HCT116 (cell line): ENCODE data around the gene PAQR7. TPM values are rescaled to one million over a fixed set of nuclear protein-coding genes. Genes with fewer than 3 reads are reported as not detected.

Experiments used
- ATAC-seq: fragments of 200-7000 bp; cut with Tn5 transposase; 2 replicates; pipeline ENCODE4 v1.9.1; 2020; ENCODE audit warnings: mild to moderate bottlenecking, moderate library complexity
- BruUV-seq: library from RNA; stranded (reverse); fragments of 400-500 nt; replicated peaks from 2 replicates; lab custom pipeline; 2021; lab: Mats Ljungman, UMichigan
- CTCF ChIA-PET: fragments of 300-600 bp; sonication (Branson Sonifier 250); formaldehyde crosslinking; loops from one replicate; lab custom pipeline; 2021; ENCODE audit warnings: antibody characterized with exemption; lab: Charles Lee
- POLR2A ChIA-PET: fragments of 300-600, 350-600 bp; sonication (Branson Sonifier 250); formaldehyde crosslinking; loops from one replicate; lab custom pipeline; 2021; ENCODE audit warnings: antibody characterized with exemption; lab: Charles Lee
- RAD21 ChIA-PET, 2 experiments: fragments of 300-600 bp; sonication (Branson Sonifier 250); formaldehyde crosslinking; loops; one replicate each; lab custom pipeline; 2023; ENCODE audit warnings: low total read pairs in 2 of 2; ENCODE audit not compliant: uncharacterized antibody in 2 of 2, unreplicated experiment in 2 of 2, low non-redundant PET in 1 of 2; lab: Charles Lee
- DNase-seq: peaks from one replicate; pipeline ENCODE4 v3.0.0-alpha.2; 2010; ENCODE audit warnings: low read depth, low spot score
- H2AFZ ChIP-seq: fragments of 200-600 bp; shearing (Covaris generic), sonication (generic); 2 replicates; pipeline ENCODE4 v1.6.1; 2017; ENCODE audit warnings: low read depth, mixed run types, mixed read lengths, antibody characterized with exemption, low read length; ENCODE audit not compliant: poor library complexity, severe bottlenecking
- H3K27ac ChIP-seq: 2 replicates; pipeline ENCODE4 v1.5.1; 2012; ENCODE audit warnings: low read depth, low read length
- H3K27me3 ChIP-seq: fragments of 200-600 bp; sonication (generic); 2 replicates; pipeline ENCODE4 v1.6.1; 2016; ENCODE audit warnings: mixed run types, low read length, mixed read lengths; ENCODE audit not compliant: insufficient read depth
- H3K36me3 ChIP-seq, 2 experiments: fragments of 200-500 bp in 1 of 2; fragments of 200-600 bp in 1 of 2; sonication (Bioruptor generic) in 1 of 2; sonication (generic) in 1 of 2; 2 replicates each; pipeline versions ENCODE4 v1.5.1 to v1.6.1; 2014 to 2016; ENCODE audit warnings: low read length in 2 of 2, inconsistent platforms in 1 of 2, mixed read lengths in 1 of 2, mixed run types in 1 of 2; ENCODE audit not compliant: insufficient read depth in 2 of 2, control insufficient read depth in 1 of 2
- H3K4me1 ChIP-seq, 2 experiments: fragments of 200-600 bp in 1 of 2; sonication (generic) in 1 of 2; 2 replicates each; pipeline versions ENCODE4 v1.5.1 to v1.6.1; 2012 to 2017; ENCODE audit warnings: low read length in 2 of 2, inconsistent platforms in 1 of 2, mild to moderate bottlenecking in 1 of 2, mixed read lengths in 1 of 2, mixed run types in 1 of 2, moderate library complexity in 1 of 2; ENCODE audit not compliant: insufficient read depth in 2 of 2, control insufficient read depth in 1 of 2
- H3K4me2 ChIP-seq: fragments of 200-600 bp; sonication (generic); 2 replicates; pipeline ENCODE4 v1.6.1; 2017; ENCODE audit warnings: mixed run types, low read length, mixed read lengths
- H3K4me3 ChIP-seq, 2 experiments: fragments of 200-600 bp in 1 of 2; sonication (generic) in 1 of 2; replicated peaks in 1 of 2; 2 replicates each; pipeline ENCODE4 v1.5.1; 2011 to 2016; ENCODE audit warnings: low read length in 2 of 2, control low read depth in 1 of 2, low read depth in 1 of 2, mild to moderate bottlenecking in 1 of 2, mixed read lengths in 1 of 2, mixed run types in 1 of 2
- H3K79me2 ChIP-seq: fragments of 200-600 bp; sonication (generic); 2 replicates; pipeline ENCODE4 v1.6.1; 2017; ENCODE audit warnings: mild to moderate bottlenecking, mixed run types, low read length, moderate library complexity, mixed read lengths; ENCODE audit not compliant: insufficient read depth
- H3K9ac ChIP-seq: fragments of 200-600 bp; sonication (generic); 2 replicates; pipeline ENCODE4 v1.6.1; 2016; ENCODE audit warnings: low read length, mixed read lengths
- H3K9me2 ChIP-seq: fragments of 200-600 bp; sonication (generic), shearing (Covaris generic); 2 replicates; pipeline ENCODE4 v1.6.1; 2017; ENCODE audit warnings: mixed run types, mild to moderate bottlenecking, moderate library complexity; ENCODE audit not compliant: insufficient read depth
- H3K9me3 ChIP-seq, 2 experiments: fragments of 200-500 bp in 1 of 2; fragments of 200-600 bp in 1 of 2; sonication (Bioruptor generic) in 1 of 2; sonication (generic) in 1 of 2; 2 replicates each; pipeline ENCODE4 v1.6.1; 2014 to 2017; ENCODE audit warnings: low read length in 2 of 2, mixed read lengths in 2 of 2, inconsistent platforms in 1 of 2, low read depth in 1 of 2, mild to moderate bottlenecking in 1 of 2, mixed run types in 1 of 2, moderate library complexity in 1 of 2; ENCODE audit not compliant: control insufficient read depth in 1 of 2, insufficient read depth in 1 of 2
- H4K20me1 ChIP-seq: fragments of 200-600 bp; sonication (generic), shearing (Covaris generic); 2 replicates; pipeline ENCODE4 v1.6.1; 2017; ENCODE audit warnings: mixed run types, mild to moderate bottlenecking, moderate library complexity; ENCODE audit not compliant: insufficient read depth
- CBX3 ChIP-seq: IDR thresholded peaks from 2 replicates; pipeline ENCODE4 v1.6.1; 2012; ENCODE audit warnings: low read depth
- EGR1 ChIP-seq: IDR thresholded peaks from 2 replicates; pipeline ENCODE4 v1.6.1; 2012; ENCODE audit warnings: low read depth
- EZH2 ChIP-seq: fragments of 200-600 bp; sonication (generic); IDR thresholded peaks from 2 replicates; pipeline ENCODE4 v1.6.1; 2017; ENCODE audit warnings: antibody characterized with exemption, mixed run types
- JUND ChIP-seq: IDR thresholded peaks from 2 replicates; pipeline ENCODE4 v1.6.1; 2012
- POLR2A ChIP-seq: IDR thresholded peaks from 2 replicates; pipeline ENCODE4 v1.7.0; 2011; ENCODE audit warnings: borderline replicate concordance; ENCODE audit not compliant: insufficient read depth, insufficient read length; ENCODE audit errors: extremely low read depth
- POLR2AphosphoS5 ChIP-seq: IDR thresholded peaks from 2 replicates; pipeline ENCODE4 v1.6.1; 2011; ENCODE audit warnings: mild to moderate bottlenecking, low read depth, low read length, moderate library complexity
- RAD21 ChIP-seq: IDR thresholded peaks from 2 replicates; pipeline ENCODE4 v1.6.1; 2012; ENCODE audit warnings: low read depth, mild to moderate bottlenecking
- SIN3A ChIP-seq: IDR thresholded peaks from 2 replicates; pipeline ENCODE4 v1.6.1; 2012; ENCODE audit warnings: low read depth
- SRF ChIP-seq: IDR thresholded peaks from 2 replicates; pipeline ENCODE4 v1.6.1; 2012; ENCODE audit warnings: low read depth
- YY1 ChIP-seq: IDR thresholded peaks from 2 replicates; pipeline ENCODE4 v1.6.1; 2011; ENCODE audit warnings: low read length, low read depth, moderate library complexity, mild to moderate bottlenecking; ENCODE audit not compliant: insufficient replicate concordance; ENCODE audit errors: extremely low read depth
- ZFX ChIP-seq: fragments of 450-650 bp; IDR thresholded peaks from 2 replicates; pipeline ENCODE4 v1.6.1; 2017
- ZNF274 ChIP-seq: fragments of 200-500 bp; sonication (Bioruptor generic); IDR thresholded peaks from 2 replicates; pipeline ENCODE4 v1.6.1; 2014; ENCODE audit warnings: mild to moderate bottlenecking, low read depth, low read length, inconsistent platforms
- intact Hi-C: fragments of 100-400 bp; cut with micrococcal nuclease; formaldehyde crosslinking; loops from 2 replicates; pipeline ENCODE4 v1.10.0; 2022
- total RNA-seq: library from RNA; stranded (reverse); gene quantifications from one replicate; pipeline ENCODE4 v1.2.1, GENCODE V29; 2021; ENCODE audit not compliant: unreplicated experiment
- TF ChIP-seq, protein P1 (sequence below): IDR thresholded peaks from 2 replicates; pipeline ENCODE4 v1.6.1; 2011; ENCODE audit warnings: mild to moderate bottlenecking, low read length, moderate library complexity; ENCODE audit not compliant: insufficient replicate concordance; ENCODE audit errors: extremely low read depth
- TF ChIP-seq, protein P2 (sequence below): IDR thresholded peaks from 2 replicates; pipeline ENCODE4 v1.6.1; 2012
- TF ChIP-seq, protein P3 (sequence below): IDR thresholded peaks from 2 replicates; pipeline ENCODE4 v1.6.1; 2012
- TF ChIP-seq, protein P4 (sequence below): IDR thresholded peaks from 2 replicates; pipeline ENCODE4 v1.6.1; 2012; ENCODE audit warnings: low read depth
- TF ChIP-seq, protein P5 (sequence below), 3 experiments: fragments of 200-600 bp in 1 of 3; sonication (generic) in 1 of 3; IDR thresholded peaks in 2 of 3; conservative IDR thresholded peaks in 1 of 3; 2 replicates each; pipeline ENCODE4 v1.5.1; 2012 to 2017; ENCODE audit warnings: low read depth in 2 of 3, low read length in 2 of 3, antibody characterized with exemption in 1 of 3, borderline replicate concordance in 1 of 3, control low read depth in 1 of 3, mild to moderate bottlenecking in 1 of 3, mixed read lengths in 1 of 3, mixed run types in 1 of 3, moderate library complexity in 1 of 3; ENCODE audit not compliant: insufficient read depth in 1 of 3

The PAQR7 gene
- total RNA-seq, 1 experiment from 2014 or later, result 13.1 TPM

DNA sequence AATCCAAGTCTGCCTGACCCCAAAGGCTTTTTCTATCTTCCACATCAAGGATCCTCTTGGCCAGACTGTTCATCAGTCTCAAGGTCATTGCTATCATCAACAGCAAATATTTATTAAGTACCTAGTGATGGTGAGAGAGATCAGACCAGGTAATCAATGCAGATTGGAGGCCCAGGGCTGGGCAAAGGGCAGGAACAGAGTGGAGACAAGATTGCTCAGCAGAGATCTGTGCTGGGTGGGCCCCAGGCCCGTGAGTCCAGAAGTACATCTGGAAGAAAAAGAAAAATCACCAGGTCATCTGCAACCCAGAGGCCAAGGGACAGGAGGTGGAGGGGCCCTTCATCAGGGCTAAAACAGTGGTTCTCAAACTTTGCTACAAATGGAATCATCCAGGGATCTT is 10.1 kb upstream of the PAQR7 start:
- Histone ChIP-seq H2AFZ (no peak overlapping the region), H3K4me3 (no peak overlapping the region), H3K4me1 (peaks cover 17 to 27% of the 10 kb centered on the region in 2 experiments), H3K9ac (no peak overlapping the region), H3K27me3 (no peaks in the 10 kb centered on the region), H3K36me3 (no peaks in the 10 kb centered on the region), H3K27ac (no peak overlapping the region), H3K4me2 (no peak overlapping the region), H3K79me2 (no peaks in the 10 kb centered on the region), H3K9me3 (no peaks in the 10 kb centered on the region), H4K20me1 (no peaks in the 10 kb centered on the region), H3K9me2 (no peaks in the 10 kb centered on the region; the same call in 1 of the 2 replicates)
- ChIA-PET POLR2A (no interaction called here), CTCF (interaction anchor here (1.3 kb wide), 1 partner anchor 10 kb away, joined by 3 read pairs; no protein-coding TSS in a partner anchor), RAD21 (no interaction called here)
- ATAC-seq (no peak), DNase-seq (no peak)
- TF ChIP-seq, protein P1, sequence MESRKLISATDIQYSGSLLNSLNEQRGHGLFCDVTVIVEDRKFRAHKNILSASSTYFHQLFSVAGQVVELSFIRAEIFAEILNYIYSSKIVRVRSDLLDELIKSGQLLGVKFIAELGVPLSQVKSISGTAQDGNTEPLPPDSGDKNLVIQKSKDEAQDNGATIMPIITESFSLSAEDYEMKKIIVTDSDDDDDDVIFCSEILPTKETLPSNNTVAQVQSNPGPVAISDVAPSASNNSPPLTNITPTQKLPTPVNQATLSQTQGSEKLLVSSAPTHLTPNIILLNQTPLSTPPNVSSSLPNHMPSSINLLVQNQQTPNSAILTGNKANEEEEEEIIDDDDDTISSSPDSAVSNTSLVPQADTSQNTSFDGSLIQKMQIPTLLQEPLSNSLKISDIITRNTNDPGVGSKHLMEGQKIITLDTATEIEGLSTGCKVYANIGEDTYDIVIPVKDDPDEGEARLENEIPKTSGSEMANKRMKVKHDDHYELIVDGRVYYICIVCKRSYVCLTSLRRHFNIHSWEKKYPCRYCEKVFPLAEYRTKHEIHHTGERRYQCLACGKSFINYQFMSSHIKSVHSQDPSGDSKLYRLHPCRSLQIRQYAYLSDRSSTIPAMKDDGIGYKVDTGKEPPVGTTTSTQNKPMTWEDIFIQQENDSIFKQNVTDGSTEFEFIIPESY, result no peak
- TF ChIP-seq, protein P2, sequence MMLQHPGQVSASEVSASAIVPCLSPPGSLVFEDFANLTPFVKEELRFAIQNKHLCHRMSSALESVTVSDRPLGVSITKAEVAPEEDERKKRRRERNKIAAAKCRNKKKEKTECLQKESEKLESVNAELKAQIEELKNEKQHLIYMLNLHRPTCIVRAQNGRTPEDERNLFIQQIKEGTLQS, result no peak
- no peak for TF ChIP-seq EGR1
- no peak for TF ChIP-seq ZFX
- TF ChIP-seq POLR2AphosphoS5, result no peak
- TF ChIP-seq ZNF274, result no peak
- TF ChIP-seq RAD21, result no peak
- no peak for TF ChIP-seq POLR2A
- TF ChIP-seq YY1, result no peak
- no peak for TF ChIP-seq EZH2
- TF ChIP-seq, protein P3, sequence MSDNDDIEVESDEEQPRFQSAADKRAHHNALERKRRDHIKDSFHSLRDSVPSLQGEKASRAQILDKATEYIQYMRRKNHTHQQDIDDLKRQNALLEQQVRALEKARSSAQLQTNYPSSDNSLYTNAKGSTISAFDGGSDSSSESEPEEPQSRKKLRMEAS, result no peak
- TF ChIP-seq SRF, result no peak
- no peak for TF ChIP-seq CBX3
- TF ChIP-seq, protein P4, sequence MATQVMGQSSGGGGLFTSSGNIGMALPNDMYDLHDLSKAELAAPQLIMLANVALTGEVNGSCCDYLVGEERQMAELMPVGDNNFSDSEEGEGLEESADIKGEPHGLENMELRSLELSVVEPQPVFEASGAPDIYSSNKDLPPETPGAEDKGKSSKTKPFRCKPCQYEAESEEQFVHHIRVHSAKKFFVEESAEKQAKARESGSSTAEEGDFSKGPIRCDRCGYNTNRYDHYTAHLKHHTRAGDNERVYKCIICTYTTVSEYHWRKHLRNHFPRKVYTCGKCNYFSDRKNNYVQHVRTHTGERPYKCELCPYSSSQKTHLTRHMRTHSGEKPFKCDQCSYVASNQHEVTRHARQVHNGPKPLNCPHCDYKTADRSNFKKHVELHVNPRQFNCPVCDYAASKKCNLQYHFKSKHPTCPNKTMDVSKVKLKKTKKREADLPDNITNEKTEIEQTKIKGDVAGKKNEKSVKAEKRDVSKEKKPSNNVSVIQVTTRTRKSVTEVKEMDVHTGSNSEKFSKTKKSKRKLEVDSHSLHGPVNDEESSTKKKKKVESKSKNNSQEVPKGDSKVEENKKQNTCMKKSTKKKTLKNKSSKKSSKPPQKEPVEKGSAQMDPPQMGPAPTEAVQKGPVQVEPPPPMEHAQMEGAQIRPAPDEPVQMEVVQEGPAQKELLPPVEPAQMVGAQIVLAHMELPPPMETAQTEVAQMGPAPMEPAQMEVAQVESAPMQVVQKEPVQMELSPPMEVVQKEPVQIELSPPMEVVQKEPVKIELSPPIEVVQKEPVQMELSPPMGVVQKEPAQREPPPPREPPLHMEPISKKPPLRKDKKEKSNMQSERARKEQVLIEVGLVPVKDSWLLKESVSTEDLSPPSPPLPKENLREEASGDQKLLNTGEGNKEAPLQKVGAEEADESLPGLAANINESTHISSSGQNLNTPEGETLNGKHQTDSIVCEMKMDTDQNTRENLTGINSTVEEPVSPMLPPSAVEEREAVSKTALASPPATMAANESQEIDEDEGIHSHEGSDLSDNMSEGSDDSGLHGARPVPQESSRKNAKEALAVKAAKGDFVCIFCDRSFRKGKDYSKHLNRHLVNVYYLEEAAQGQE, result no peak
- TF ChIP-seq SIN3A, result no peak
- TF ChIP-seq, protein P5, sequence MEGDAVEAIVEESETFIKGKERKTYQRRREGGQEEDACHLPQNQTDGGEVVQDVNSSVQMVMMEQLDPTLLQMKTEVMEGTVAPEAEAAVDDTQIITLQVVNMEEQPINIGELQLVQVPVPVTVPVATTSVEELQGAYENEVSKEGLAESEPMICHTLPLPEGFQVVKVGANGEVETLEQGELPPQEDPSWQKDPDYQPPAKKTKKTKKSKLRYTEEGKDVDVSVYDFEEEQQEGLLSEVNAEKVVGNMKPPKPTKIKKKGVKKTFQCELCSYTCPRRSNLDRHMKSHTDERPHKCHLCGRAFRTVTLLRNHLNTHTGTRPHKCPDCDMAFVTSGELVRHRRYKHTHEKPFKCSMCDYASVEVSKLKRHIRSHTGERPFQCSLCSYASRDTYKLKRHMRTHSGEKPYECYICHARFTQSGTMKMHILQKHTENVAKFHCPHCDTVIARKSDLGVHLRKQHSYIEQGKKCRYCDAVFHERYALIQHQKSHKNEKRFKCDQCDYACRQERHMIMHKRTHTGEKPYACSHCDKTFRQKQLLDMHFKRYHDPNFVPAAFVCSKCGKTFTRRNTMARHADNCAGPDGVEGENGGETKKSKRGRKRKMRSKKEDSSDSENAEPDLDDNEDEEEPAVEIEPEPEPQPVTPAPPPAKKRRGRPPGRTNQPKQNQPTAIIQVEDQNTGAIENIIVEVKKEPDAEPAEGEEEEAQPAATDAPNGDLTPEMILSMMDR (IDR thresholded peaks at IDR 0.05 in 2 of 3, conservative IDR thresholded peaks at IDR 0.05 in 1 of 3; ENCODE audit: borderline replicate concordance in 1 of 3, insufficient read depth in 1 of 3, low read depth in 2 of 3, low read length in 2 of 3), result no peak
- TF ChIP-seq JUND, result no peak
- intact Hi-C loops, result no loop called here
- BruUV-seq, result no TSS peak
